H9 (cell line): ENCODE results near the gene UBN1. TPM values are rescaled to one million over a fixed set of nuclear protein-coding genes. Genes with fewer than 3 reads are reported as not detected.

Experiments
- DNase-seq: peaks from one replicate; pipeline ENCODE4 v3.0.0-alpha.2; 2017
- H2AFZ ChIP-seq: one replicate; pipeline ENCODE4 v1.6.1; 2013; ENCODE audit warnings: mild to moderate bottlenecking, low read length, control low read depth, moderate library complexity
- H2AK5ac ChIP-seq: 2 replicates; pipeline ENCODE4 v1.6.1; 2013; ENCODE audit warnings: low read length, control low read depth, mixed read lengths; ENCODE audit not compliant: insufficient read length
- H2BK120ac ChIP-seq: one replicate; pipeline ENCODE4 v1.6.1; 2013; ENCODE audit warnings: low read depth, mild to moderate bottlenecking, low read length, control low read depth, inconsistent platforms; ENCODE audit not compliant: poor library complexity, severe bottlenecking
- H2BK12ac ChIP-seq: 2 replicates; pipeline ENCODE4 v1.6.1; 2013; ENCODE audit warnings: low read length, control low read depth, mixed read lengths, low read depth; ENCODE audit not compliant: insufficient read length
- H2BK15ac ChIP-seq: 2 replicates; pipeline ENCODE4 v1.6.1; 2013; ENCODE audit warnings: low read depth, low read length, control low read depth
- H2BK20ac ChIP-seq: one replicate; pipeline ENCODE4 v1.6.1; 2013; ENCODE audit warnings: low read depth, mild to moderate bottlenecking, low read length, control low read depth, inconsistent platforms; ENCODE audit not compliant: poor library complexity, severe bottlenecking
- H2BK5ac ChIP-seq: 2 replicates; pipeline ENCODE4 v1.6.1; 2013; ENCODE audit warnings: low read length, control low read depth, mixed read lengths; ENCODE audit not compliant: insufficient read length
- H3K14ac ChIP-seq: 2 replicates; pipeline ENCODE4 v1.6.1; 2013; ENCODE audit warnings: low read length, control low read depth; ENCODE audit not compliant: insufficient read depth
- H3K18ac ChIP-seq: 2 replicates; pipeline ENCODE4 v1.6.1; 2013; ENCODE audit warnings: low read depth, mild to moderate bottlenecking, mixed read lengths, low read length, control low read depth; ENCODE audit not compliant: insufficient read length
- H3K23ac ChIP-seq: 2 replicates; pipeline ENCODE4 v1.6.1; 2013; ENCODE audit warnings: low read length, control low read depth, mixed read lengths, low read depth; ENCODE audit not compliant: insufficient read length
- H3K23me2 ChIP-seq: 2 replicates; pipeline ENCODE4 v1.6.1; 2013; ENCODE audit warnings: low read depth, mild to moderate bottlenecking, mixed read lengths, low read length, control low read depth; ENCODE audit not compliant: insufficient read length, poor library complexity, severe bottlenecking
- H3K27ac ChIP-seq: 2 replicates; pipeline ENCODE4 v1.5.1; 2013; ENCODE audit warnings: low read length, control low read depth, mixed read lengths, low read depth; ENCODE audit not compliant: insufficient read length
- H3K27me3 ChIP-seq: 2 replicates; pipeline ENCODE4 v1.6.1; 2013; ENCODE audit warnings: low read length, control low read depth, inconsistent platforms; ENCODE audit not compliant: insufficient read depth
- H3K4ac ChIP-seq: 2 replicates; pipeline ENCODE4 v1.6.1; 2013; ENCODE audit warnings: low read depth, mild to moderate bottlenecking, control low read depth, inconsistent platforms, low read length, moderate library complexity
- H3K4me1 ChIP-seq: 2 replicates; pipeline ENCODE4 v1.6.1; 2013; ENCODE audit warnings: low read length, control low read depth, inconsistent platforms; ENCODE audit not compliant: insufficient read depth
- H3K4me2 ChIP-seq: 2 replicates; pipeline ENCODE4 v1.6.1; 2013; ENCODE audit warnings: low read length, control low read depth, mixed read lengths; ENCODE audit not compliant: insufficient read length, insufficient read depth
- H3K56ac ChIP-seq: 2 replicates; pipeline ENCODE4 v1.6.1; 2013; ENCODE audit warnings: low read depth, mild to moderate bottlenecking, mixed read lengths, low read length, control low read depth; ENCODE audit not compliant: insufficient read length
- H3K79me1 ChIP-seq: 2 replicates; pipeline ENCODE4 v1.6.1; 2013; ENCODE audit warnings: low read depth, mild to moderate bottlenecking, moderate library complexity, low read length, control low read depth, inconsistent platforms; ENCODE audit not compliant: insufficient read depth, poor library complexity, severe bottlenecking
- H3K79me2 ChIP-seq: 2 replicates; pipeline ENCODE4 v1.6.1; 2013; ENCODE audit warnings: low read length, control low read depth, inconsistent platforms; ENCODE audit not compliant: insufficient read depth
- H3K9ac ChIP-seq: 2 replicates; pipeline ENCODE4 v1.6.1; 2013; ENCODE audit warnings: low read length, control low read depth, mixed read lengths; ENCODE audit not compliant: insufficient read length; ENCODE audit errors: extremely low read depth
- H3K9me3 ChIP-seq: one replicate; pipeline ENCODE4 v1.6.1; 2013; ENCODE audit warnings: low read depth, low read length, inconsistent platforms; ENCODE audit not compliant: control insufficient read depth
- H3T11ph ChIP-seq: one replicate; pipeline ENCODE4 v1.6.1; 2013; ENCODE audit warnings: mild to moderate bottlenecking, low read length, control low read depth, inconsistent platforms
- H4K20me1 ChIP-seq: one replicate; pipeline ENCODE4 v1.6.1; 2013; ENCODE audit not compliant: control insufficient read depth, insufficient read length, insufficient read depth
- H4K5ac ChIP-seq: 2 replicates; pipeline ENCODE4 v1.6.1; 2013; ENCODE audit warnings: low read depth, mild to moderate bottlenecking, mixed read lengths, low read length, control low read depth; ENCODE audit not compliant: insufficient read length
- H4K8ac ChIP-seq: replicated peaks from 2 replicates; pipeline ENCODE4 v1.6.1; 2013; ENCODE audit warnings: low read length, control low read depth, mixed read lengths, low read depth; ENCODE audit not compliant: insufficient read length
- H4K91ac ChIP-seq: 2 replicates; pipeline ENCODE4 v1.6.1; 2013; ENCODE audit warnings: low read depth, mild to moderate bottlenecking, moderate library complexity, mixed read lengths, low read length, control low read depth; ENCODE audit not compliant: insufficient read length
- H3K27ac Mint-ChIP-seq, 3 experiments: 2 replicates in 2 of 3; 3 replicates in 1 of 3; pipeline ENCODE4 v1.8.0; 2020 to 2021; ENCODE audit warnings: mixed read lengths in 3 of 3, mild to moderate bottlenecking in 1 of 3, moderate library complexity in 1 of 3
- H3K27me3 Mint-ChIP-seq: 2 replicates; pipeline ENCODE4 v1.8.0; 2021; ENCODE audit warnings: low read depth, mild to moderate bottlenecking, moderate library complexity, mixed read lengths
- H3K36me3 Mint-ChIP-seq, 3 experiments: 2 replicates in 2 of 3; 3 replicates in 1 of 3; pipeline ENCODE4 v1.8.0; 2020 to 2021; ENCODE audit warnings: low read depth in 3 of 3, mixed read lengths in 3 of 3; ENCODE audit not compliant: insufficient read depth in 1 of 3
- H3K4me1 Mint-ChIP-seq, 2 experiments: 2 replicates each; pipeline ENCODE4 v1.8.0; 2020; ENCODE audit warnings: mixed read lengths in 2 of 2
- H3K4me3 Mint-ChIP-seq, 2 experiments: 2 replicates in 1 of 2; 3 replicates in 1 of 2; pipeline ENCODE4 v1.8.0; 2020 to 2021; ENCODE audit warnings: mild to moderate bottlenecking in 2 of 2, mixed read lengths in 2 of 2, moderate library complexity in 1 of 2
- H3K9me3 Mint-ChIP-seq, 2 experiments: 2 replicates in 1 of 2; 3 replicates in 1 of 2; pipeline ENCODE4 v1.8.0; 2020; ENCODE audit warnings: mild to moderate bottlenecking in 2 of 2, mixed read lengths in 2 of 2, moderate library complexity in 1 of 2
- CTCF ChIP-seq: fragments of 200-600 bp; sonication (generic); conservative IDR thresholded peaks from 3 replicates; pipeline ENCODE4 v1.8.0; 2021; ENCODE audit warnings: antibody characterized with exemption, mild to moderate bottlenecking
- WGBS: extraction: QIAGEN DNeasy Blood & Tissue Kit; methylation state at CpG from one replicate; pipeline ENCODE4 v1.1.7; 2013; ENCODE audit warnings: missing lambda C conversion rate, low lambda C conversion rate, mixed read lengths; ENCODE audit not compliant: insufficient read length; ENCODE audit errors: extremely low coverage; 5-methylcytosine and 5-hydroxymethylcytosine counted together
- total RNA-seq: library from RNA; stranded (reverse); gene quantifications from 2 replicates; pipeline ENCODE4 v1.2.1, GENCODE V29; 2021

UBN1 gene
- total RNA-seq, 1 experiment from 2014 or later: 55.2 TPM

GRCh38 chr16:4837733-4838501 lies 9.4 kb upstream of the UBN1 start:
- no peak for DNase-seq
- H2AK5ac ChIP-seq: no peak overlapping the region
- no peak overlapping the region for H4K5ac ChIP-seq
- H3K9ac ChIP-seq: no peak overlapping the region
- no peaks in the 10 kb centered on the region for H3K79me1 ChIP-seq
- H3K4ac ChIP-seq: no peak overlapping the region
- H3K23me2 ChIP-seq: no peaks in the 10 kb centered on the region
- no peaks in the 10 kb centered on the region for H3K4me1 Mint-ChIP-seq
- peaks cover 26 to 72% (median 58%) of the 10 kb centered on the region in 3 experiments; a peak in 6 of 7 replicates for H3K36me3 Mint-ChIP-seq
- no peak overlapping the region for H2BK5ac ChIP-seq
- no peaks in the 10 kb centered on the region for H3K9me3 ChIP-seq
- no peak overlapping the region for H3K4me3 Mint-ChIP-seq
- no peak overlapping the region for H3K56ac ChIP-seq
- no peaks in the 10 kb centered on the region for H3K4me1 ChIP-seq
- no peak overlapping the region for H2BK20ac ChIP-seq
- H3K18ac ChIP-seq: no peak overlapping the region
- H3K23ac ChIP-seq: no peak overlapping the region
- H3T11ph ChIP-seq: no peak overlapping the region
- no peak overlapping the region for H2BK120ac ChIP-seq
- H4K91ac ChIP-seq: no peak overlapping the region
- H4K8ac ChIP-seq: no peak overlapping the region
- no peak overlapping the region for H2BK12ac ChIP-seq
- no peaks in the 10 kb centered on the region for H3K9me3 Mint-ChIP-seq
- peaks cover 3% of the 10 kb centered on the region; the same call in 1 of the 2 replicates for H3K79me2 ChIP-seq
- H2BK15ac ChIP-seq: no peak overlapping the region
- no peak overlapping the region for H2AFZ ChIP-seq
- H3K14ac ChIP-seq: no peak overlapping the region
- TF ChIP-seq CTCF: no peak
- no peaks in the 10 kb centered on the region for H4K20me1 ChIP-seq
- H3K27ac ChIP-seq: no peak overlapping the region
- no CpG with 5 or more reads among the region's 13 CpGs for WGBS
- H3K27me3 Mint-ChIP-seq: no peaks in the 10 kb centered on the region
- H3K4me2 ChIP-seq: no peak overlapping the region
- no peak overlapping the region for H3K27ac Mint-ChIP-seq
- no peaks in the 10 kb centered on the region for H3K27me3 ChIP-seq
